Stimulated activated CD8-positive, alpha-beta memory T cell treated with anti-CD3 and anti-CD28 coated beads, Interleukin-12 subunit alpha, Interleukin-12 subunit beta, amount 100 ng/mL, for 1 hour (primary cell): ENCODE results near the gene PDF.

Source experiments
- DNase-seq: peaks from one replicate; pipeline ENCODE4 v3.0.0-alpha.2; 2020; ENCODE audit warnings: low read depth

Gene PDF

GRCh38 chr16:69339289-69340094 is 9.1 kb upstream of the PDF start, which contains the start of the genes COG8 and NIP7:
Gene COG8, minus strand, starts transcription at chr16:69339564. Its CDS starts 12 bp downstream, at chr16:69339552.
Gene NIP7, plus strand, starts transcription at chr16:69339772. Its CDS starts 58 bp downstream, at chr16:69339830.
- DNase-seq, result peak; percentile 86

DNA sequence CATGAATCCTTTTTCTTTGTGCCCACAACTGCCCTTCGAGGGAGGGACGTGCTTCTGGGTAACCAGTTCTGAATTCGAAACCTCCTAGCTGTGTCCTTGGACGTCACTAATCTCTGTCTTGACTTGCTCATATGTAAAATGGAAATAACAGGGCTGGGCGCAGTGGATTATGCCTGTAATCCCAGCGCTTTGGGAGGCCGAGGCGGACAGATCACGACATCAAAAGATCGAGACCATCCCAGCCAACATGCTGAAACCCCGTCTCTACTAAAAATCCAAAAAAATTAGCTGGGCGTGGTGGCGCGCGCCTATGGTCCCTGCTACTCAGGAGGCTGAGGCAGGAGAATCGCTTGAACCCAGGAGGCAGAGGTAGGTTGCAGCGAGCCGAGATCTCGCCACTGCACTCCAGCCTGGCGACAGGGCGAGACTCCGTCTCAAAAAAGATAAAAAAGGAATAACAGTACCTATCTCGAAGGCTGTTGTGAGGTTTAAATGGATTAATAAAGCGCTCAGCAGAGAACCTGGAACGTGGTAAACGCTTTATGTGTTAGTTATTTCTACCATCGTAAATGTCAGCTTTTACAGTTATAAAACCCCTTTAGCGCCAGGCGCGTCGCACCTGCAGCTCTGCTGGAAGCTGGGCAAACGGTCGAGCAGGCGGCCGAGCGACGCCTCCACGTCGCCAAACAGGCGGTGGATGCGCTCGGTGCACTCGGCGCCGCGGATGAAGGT is 8.3 kb upstream of the PDF start:
- DNase-seq, result no peak

DNA sequence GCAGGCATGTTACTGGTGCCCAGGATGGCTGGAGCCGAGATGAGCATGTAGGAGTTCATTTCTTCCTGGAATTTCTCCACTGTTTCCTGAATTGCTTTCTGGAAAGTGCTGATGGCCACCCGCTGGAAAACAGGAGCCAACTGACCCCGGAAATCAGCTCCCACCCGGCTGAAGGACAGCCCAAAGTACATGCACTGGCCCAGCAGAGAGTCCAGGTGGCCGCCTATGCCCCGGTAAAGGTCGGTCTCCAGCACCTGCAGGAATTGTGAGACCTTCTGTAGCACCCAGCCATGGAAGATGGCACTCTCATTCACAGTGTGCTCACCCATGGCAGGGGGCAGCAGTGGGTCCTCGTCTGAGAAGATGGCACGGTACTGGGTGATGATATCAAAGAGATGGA is 4.3 kb upstream of the PDF start:
- DNase-seq, result no peak

DNA sequence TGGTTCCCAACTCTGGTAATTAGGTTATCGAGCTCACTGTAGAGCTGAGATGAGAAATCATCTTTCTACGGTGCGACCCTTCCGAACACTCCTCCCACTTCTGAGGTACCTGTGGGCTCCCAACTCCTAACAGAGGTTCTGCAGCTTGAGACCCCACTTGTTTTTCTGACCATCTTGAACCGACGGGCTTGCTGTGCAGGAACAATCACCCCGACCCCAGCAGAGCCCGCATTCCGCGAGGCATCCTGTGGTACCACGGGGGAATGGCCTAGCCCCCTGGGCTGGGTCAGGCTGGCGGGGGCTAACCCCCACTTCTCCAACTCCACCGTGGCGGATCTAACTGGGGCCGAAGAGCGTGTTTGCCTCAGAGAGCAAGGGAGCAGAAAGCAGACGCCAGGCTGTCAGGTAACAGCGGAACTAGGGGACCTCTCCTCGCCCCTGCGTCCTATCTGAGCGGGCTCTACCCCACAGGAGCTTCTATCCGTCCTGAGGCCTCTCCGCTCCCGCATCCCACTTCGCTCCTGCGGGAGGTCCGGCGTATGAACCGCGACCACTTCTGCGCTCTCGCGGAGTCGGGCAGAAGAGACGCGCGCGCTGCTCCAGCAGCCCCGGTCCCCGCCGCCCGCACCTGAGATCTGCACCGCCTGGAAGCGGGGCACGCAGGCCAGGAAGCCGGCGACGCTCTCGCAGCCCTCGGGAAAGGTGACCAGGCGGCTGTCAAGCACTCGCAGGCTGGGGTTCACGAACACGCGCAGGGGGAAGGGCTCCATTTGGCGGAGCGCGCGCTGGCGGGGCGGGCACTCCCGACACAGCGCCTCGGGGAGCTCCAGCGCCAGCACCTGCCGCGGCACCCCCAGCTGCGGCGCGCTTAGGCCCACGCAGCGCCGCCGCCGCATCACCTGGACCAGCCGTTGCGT is 761 bp downstream of the PDF start:
- no peak for DNase-seq

- no peak for DNase-seq
Observed at GRCh38 chr16:69328854-69329316, 1.5 kb downstream of the PDF start.

DNA sequence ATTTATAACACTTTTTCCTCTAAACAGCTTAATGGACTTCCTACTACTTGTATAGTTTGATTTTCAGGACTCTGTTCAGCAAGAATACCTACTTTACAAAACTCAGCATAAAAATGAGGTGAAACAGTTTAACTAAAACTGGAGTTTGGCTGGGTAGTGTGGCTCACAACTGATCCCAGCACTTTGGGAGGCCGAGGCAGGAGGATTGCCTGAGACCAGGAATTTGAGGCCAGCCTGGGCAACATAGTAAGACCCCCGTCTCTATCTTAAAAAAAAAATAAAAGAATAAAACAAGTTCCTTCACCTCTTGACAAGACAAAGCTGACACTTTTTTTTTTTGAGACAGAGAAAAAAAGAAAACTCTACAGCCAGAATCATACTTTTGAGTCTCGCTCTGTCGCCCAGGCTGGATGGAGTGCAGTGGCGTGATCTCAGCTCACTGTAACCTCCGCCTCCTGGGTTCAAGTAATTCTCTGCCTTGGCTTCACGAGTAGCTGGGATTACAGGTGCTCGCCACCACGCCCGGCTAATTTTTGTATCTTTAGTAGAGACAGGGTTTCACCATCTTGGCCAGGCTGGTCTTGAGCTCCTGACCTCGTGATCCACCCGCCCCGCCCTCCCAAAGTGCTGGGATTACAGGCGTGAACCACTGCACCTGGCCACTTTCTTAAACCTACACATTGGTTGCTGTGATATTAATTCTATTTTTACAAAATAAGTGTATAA is 2.6 kb downstream of the PDF start:
- no peak for DNase-seq

DNA sequence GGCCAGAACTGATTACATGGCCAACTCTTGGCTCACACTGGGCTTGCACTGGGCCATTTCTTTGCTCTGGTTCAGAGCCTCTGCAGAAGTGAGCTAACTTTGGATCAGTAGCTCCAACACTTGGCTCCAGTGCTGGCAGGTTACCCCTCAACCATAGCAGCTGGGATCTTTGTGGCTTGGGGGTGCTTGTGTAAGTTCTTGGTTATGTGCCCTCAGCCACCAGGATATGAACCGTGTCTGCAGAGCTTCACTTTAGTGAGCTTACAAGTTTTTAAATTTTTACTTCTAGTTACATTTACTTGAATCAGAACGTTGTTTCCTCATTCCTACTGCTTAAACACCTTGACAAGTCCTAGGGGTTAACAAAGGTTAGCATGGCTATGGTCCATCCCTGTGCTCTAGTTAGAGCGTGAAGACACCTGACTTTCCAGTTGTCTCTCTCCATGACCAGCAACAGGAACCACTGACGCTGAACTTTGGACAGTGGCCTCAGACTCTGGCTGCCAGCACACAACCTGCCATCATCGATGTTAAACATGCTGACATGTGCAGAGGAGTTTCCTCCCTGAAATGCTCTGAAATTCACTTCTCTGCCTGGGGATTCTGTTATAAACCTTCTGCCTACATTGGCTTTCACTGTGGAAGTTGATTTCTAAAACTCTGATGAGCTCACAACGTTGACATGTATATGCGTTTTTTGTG is 4.1 kb downstream of the PDF start:
- DNase-seq, result no peak

GRCh38 chr16:69325784-69326171 is 4.6 kb downstream of the PDF start:
- DNase-seq, result no peak

- DNase-seq, result no peak
Observed at GRCh38 chr16:69324585-69325253, 5.7 kb downstream of the PDF start.

DNA sequence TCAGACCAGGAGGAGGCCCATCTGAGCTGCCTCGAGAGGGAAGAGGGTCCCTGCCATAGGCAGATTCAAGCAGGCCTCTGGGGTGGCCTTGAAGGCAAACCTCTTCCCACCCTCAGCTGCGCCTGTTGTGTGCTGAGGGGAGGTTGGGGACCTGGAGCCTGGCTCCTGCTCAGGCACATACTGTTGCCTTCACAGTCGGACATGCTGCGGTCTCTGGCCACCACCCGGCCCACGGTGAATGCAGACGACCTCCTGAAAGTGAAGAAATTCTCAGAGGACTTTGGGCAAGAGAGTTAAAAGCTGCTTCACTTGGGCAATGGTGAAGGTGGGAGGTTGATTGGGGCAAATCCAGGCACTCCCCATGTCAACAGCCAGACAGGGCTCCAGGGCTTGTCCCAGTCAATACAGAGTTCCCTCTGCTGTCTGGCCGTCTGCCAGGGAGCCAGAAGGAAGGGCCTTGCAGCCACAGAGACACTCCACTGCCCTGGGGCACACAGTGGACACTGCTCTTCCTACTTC is 6.3 kb downstream of the PDF start:
- no peak for DNase-seq

- no peak for DNase-seq
Observed at GRCh38 chr16:69323415-69323814, 7.0 kb downstream of the PDF start.

- DNase-seq, result no peak
Observed at GRCh38 chr16:69322343-69322742, 8.0 kb downstream of the PDF start.

- DNase-seq, result no peak
Observed at GRCh38 chr16:69321080-69321479, 9.3 kb downstream of the PDF start.

DNA sequence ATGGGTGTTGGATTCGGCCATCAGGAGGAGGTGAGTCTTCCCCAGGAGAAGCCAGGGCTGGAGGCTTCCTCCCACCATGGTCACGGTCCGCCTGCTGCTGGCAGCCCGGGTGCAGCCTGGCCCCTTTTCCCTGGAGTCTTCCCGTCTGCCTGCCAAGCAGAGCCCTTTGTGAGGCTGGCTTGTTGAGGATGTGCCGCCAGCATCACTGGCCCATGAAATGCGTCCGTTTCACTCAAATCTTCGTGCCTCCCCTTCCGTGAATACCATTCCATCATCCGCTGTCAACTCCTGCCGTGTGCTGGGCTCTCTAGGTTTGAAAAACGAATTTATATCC is 9.7 kb downstream of the PDF start:
- no peak for DNase-seq

DNA sequence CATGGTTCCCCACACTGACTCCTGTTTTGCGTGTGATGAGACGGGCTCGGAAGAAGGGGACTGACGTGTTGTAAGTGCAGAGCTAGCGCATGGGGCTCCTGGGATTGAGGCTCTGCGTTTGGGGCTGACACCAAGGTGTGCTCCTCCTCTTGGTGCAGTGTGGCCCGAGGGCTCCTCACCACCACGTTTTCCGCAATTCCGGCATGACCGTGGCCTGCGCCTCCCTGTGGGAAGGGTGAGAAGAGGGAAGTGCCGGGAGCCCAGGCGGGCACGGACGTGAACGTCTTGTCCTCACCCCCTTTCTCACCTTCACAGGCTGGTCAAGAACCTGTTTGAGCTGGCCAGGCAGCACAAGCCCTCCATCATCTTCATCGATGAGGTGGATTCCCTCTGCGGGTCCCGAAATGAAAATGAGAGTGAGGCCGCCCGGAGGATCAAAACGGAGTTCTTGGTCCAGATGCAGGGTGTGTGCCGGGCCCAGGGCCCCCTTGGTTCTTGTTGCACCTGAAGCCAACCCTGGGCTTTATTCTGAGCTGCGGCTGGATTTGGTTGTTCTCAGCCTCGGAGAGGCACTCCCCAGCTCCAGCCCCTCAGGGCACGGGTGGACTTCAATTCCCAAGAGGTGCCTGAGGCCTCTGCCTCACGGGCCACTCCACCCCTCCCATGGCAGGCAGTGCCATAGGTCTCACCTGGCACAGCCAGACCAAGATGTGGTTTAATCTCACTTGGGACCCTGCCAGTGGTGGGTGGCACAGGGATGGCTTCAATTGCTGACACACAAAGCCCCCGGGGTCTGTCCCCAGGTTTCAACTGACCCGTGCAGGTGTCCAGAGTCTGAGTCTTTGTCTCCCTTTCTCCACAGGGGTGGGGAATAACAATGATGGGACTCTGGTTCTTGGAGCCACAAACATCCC is 10.3 kb downstream of the PDF start:
- DNase-seq, result no peak

DNA sequence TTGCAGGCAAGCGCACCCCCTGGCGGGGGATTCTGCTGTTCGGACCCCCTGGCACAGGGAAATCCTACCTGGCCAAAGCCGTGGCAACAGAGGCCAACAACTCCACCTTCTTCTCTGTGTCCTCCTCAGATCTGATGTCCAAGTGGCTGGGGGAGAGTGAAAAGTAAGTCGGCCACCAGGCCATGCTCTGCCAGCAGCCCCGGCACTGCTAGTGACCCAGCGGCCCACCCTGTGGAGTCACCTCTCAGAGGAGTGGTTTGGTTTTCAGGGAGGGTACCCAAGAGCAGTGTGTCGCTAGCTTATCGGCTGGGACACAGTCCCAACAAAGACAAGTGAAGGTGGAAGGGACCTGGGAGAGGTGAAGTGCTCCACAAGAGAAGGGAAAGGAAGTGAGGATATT is 11.0 kb downstream of the PDF start:
- no peak for DNase-seq

DNA sequence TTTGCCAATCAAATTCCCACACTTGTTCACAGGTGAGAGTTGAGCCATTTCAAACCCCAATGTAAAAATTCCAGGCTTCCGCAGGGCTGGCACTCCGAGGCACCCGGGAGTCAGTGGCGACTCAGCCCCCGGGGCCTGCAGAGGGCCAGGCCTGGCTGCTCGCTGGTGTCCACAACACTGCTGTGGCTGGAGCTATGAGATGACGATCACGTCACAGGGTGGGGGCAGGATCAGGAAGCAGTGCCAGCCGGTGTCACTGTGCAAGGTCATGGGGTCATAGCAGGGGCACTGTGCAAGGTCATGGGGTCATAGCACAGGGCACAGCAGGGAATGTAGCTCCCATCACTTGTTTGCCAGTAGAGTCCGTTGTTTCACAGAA is 11.5 kb downstream of the PDF start:
- DNase-seq, result no peak

DNA sequence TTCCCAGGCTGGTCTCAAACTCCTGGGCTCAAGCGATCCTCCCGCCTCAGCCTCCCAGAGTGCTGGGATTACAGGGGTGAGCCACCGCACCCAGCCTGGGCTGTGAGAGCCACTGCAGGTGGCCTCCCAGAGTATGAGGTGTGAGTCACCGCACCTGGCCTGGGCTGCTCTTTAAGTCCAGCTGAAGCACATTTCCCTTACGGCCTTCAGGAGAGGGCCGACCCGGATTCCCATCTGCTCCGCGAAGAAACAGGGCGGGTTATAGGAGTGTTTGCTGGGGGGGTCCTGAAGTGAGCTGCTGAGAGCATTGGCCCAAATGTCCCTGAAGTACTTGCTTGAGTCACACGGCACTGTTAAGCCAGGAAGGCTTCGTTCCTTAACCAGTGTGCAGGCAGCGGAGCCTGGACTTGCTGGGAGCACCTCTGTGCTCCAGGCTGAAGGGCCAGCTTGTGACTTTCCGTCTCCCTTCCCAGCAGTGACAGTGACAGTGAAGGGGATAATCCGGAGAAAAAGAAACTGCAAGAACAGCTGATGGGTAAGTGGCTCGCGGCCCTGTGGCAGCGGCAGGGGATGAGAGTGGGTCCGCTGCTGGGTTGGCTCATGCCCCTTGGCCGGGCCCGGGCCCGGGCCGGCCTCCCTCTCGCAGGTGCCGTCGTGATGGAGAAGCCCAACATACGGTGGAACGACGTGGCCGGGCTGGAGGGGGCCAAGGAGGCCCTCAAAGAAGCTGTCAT is 12.0 kb downstream of the PDF start:
- DNase-seq, result no peak
